Effector CD4-positive, alpha-beta T cell (primary cell): Measurements from ENCODE around the gene CD5L. TPM values are rescaled to one million over a fixed set of nuclear protein-coding genes. Genes with fewer than 3 reads are reported as not detected.

Experiments used
- DNase-seq: peaks from one replicate; pipeline ENCODE4 v3.0.0-alpha.2; 2020
- total RNA-seq: gene quantifications from one replicate; lab custom pipeline; 2026; lab: John Stamatoyannopoulos, UW

Gene CD5L
- total RNA-seq, result not detected

DNA sequence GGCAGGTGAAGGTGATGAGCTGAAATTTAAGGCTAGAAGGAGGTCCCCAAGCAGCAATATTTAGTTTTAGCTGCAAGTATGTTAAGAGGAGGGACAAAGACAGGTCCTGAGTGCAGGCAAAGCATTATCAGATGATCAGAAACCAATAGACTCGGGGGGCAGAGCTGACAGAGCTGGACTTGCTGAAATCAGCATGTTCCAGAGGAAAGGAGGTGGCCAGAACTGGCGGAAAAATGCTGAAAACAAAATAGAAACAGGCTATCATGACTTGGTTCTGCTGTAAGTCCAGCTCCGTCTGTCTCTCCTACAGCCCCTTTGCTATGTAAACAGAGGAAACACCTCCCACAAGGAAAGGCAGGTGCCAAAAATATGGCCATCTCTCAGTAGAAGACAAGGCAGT is at the start of gene CD5L:
TSS of gene CD5L (minus strand) at position 101 of the 400 bp plus-strand sequence. CDS start 107 bp downstream, outside the sequence.
- no peak for DNase-seq

DNA sequence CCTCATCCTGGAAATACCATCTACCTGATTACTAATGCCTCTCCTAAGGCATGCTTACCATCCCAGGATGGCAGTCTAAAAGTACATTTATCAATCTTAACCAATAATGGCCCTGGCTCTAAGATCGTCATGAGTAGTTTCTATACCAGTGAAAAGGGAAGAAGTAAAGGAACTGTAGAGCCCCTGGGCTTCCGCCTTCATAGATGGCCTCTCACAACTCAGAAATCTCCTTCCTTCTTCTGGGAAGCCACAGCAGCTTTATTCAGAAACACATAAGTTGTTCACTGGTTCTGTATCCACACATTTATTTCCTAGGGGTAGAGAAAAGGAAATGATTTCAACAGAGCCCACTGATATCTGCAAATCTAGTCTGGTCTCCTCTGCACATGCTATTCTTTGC is 41.0 kb upstream of the CD5L start:
- DNase-seq, result no peak

GRCh38 chr1:157880621-157881020 is 39.0 kb upstream of the CD5L start:
- DNase-seq, result no peak

- DNase-seq, result no peak
Observed at GRCh38 chr1:157878059-157878458, 36.5 kb upstream of the CD5L start.

- DNase-seq, result no peak
Observed at GRCh38 chr1:157870490-157870889, 28.9 kb upstream of the CD5L start.

GRCh38 chr1:157868654-157869053 is 27.0 kb upstream of the CD5L start:
- DNase-seq, result no peak

GRCh38 chr1:157862114-157863070 is 20.8 kb upstream of the CD5L start:
- no peak for DNase-seq

DNA sequence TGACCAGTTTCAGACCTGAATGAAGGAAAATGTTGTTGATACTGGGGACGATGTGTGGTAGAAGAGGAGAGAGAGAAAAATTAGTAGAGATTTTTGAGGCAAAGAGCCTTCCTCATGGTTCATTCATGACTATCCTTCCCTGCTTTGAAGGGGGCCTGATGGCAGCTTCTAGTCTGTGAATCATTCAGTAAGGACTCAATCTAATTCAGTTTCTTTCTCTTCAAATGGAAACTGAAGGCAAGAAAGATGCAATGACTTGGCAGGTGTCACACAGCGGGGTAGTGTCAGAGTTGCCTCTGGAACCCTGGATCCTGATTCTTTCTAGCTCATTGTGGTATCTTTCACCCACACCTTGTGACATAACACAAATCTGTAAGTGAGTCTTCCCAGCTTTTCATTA is 14.9 kb upstream of the CD5L start:
- no peak for DNase-seq

- no peak for DNase-seq
Observed at GRCh38 chr1:157852476-157852875, 10.9 kb upstream of the CD5L start.

DNA sequence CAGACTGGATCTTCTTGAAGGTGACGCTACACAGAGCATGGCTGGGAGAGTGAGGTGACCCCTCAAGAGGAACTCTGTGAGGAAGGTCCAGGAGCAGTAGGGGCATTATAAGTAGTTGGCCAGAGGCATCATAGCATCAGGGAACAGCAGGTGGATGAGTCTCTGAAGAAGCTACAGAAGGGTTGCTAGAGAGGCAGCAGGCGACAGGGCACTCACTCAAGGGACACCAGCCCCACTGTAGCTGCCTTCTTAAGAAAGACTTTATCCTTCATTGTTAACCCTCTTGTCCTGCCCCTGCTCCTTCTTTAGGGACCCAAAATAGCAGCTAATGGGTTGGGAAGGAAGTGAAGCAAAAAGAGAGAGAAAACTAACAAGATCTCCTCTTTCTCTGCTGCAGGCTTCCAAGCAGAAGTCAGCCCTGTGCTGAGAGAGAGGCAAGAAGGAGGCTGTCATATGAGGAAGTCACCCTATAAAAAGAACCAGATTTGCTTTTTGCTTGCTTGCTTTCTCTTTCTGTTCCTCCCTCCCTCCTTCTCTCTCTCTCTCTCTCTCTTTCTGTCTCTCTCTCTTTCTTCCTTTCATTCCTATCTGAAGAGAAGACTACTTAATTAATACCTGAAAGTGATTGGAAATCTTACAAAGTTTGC is 7.7 kb upstream of the CD5L start:
- DNase-seq, result no peak

DNA sequence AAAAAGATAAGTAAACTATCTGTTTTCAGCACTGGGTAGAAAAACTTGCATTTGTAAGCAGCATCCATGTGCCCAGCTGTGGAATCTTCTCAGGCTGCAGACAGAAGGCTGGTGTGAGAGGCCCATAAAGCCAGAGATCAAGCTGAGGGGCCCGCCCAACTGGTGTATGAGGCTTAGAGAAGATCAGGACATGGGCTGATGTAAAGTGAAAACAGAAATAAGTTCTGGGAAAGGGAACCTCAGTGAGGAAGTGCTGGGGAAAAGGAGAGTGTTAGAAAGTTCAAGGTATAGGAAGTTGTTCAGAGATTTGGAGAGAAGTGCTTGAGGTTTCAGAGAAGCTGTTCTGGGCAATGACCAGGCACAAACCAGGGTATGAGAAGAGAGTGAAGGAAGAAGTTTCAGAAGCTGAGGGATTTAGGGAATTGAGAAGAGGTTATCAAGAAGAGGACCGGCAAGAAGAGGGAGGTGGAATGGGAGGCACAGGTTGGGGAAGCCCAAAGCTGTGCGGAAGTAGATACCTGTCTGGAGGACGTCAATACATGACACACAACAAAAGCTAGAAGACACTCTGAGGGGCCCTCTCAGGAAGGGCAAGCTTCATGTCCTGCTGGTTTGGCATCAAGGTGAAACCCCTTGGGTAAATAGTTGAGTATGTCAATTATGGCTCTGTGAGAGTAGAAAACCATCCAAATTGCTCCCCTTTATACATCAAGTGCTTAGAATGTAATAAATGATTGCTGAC is 2.7 kb upstream of the CD5L start:
- DNase-seq, result no peak

DNA sequence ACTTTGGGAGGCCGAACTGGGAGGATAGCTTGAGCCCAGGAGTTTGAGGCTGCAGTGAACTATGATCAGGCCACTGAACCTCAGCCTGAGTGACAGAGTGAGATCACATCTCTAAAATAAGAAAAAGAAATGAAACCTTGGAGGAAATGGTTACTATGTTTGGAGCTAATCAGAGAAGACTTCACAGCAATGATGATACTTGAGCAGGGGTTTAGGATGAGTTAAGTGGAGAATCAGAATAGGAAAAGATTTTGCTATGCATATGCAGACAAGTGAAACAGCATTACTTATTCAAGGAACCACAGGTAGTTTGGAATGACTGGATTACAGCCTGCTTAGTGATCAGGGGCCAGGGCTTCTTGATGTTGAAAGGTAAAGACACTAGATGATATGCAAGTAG is 1.3 kb upstream of the CD5L start:
- DNase-seq, result no peak

DNA sequence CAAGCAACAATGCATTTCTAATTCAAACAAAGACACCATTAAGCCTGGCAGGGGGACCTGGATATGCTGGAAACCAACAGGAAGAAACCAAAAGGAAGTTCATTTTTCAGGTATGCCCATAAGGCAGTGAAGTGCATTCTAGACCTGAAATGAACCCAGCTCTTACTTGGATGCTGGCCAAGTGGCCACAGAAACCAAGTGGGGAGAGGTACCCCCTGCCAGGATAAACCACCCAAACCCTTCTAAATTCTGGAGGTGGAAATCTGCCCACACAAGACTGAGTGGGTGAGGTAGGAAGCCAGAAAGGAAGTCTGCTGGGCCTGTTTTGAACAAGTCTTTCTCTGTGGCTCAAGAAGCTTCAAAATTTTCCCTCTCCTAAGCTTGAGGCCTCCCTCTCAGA is 2.6 kb downstream of the CD5L start:
- no peak for DNase-seq

DNA sequence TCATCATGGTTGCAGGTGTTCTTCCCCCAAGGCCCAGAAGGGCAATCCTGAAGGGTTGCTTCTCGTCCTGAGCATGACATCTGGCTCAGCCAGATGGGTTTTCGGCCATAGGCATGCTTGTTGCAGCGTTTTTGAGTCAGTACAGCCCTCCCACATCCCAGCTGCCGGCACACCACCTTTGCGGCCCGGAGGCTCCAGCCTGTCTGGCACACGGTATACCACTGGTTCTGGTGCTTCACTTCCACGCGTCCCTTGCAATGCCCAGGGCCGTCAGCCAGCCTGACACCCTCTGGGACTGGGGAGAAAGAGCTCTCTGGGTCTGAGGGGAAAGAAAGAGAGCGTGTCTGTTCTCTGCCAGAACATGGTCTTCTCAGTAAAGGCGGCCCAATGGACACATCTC is 7.2 kb downstream of the CD5L start:
- no peak for DNase-seq

DNA sequence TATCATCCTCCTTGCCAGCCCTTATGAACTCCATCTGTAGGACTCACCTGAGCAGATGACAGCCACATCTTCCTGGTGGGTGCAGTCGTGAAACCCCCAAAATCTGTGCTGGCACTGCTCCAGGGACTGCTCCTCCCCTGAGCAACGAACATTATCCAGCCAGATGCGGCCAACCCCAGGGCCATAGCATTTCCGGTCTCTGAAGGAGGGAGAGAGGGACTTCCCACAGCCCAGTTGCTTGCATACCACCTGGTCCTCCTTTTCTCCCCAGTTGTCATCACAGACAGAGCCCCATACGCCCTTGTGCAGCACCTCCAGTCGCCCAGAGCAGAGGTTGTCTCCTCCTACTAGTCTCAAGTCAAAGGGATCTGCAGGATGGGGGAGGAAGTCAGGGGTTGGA is 8.5 kb downstream of the CD5L start:
- no peak for DNase-seq

- no peak for DNase-seq
Observed at GRCh38 chr1:157831968-157832626, 9.5 kb downstream of the CD5L start.

DNA sequence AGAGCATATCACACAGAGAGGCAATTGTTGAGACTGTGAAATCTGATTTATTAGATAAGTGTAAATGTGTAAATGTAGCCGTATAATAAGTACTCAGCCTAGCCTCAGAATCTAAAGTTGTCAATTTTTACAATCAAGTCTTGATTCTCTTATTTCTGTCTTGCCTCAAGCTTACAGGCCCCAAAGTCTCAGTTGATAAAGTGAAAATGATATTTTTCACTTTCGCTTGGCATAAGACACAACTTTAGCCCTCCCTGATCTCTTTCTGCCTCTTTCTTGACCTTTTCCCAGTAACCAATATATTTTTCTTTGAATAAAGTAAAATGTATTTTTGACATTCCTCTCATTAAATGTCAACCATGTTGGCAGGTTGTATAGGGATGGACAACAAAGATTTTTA is 10.7 kb downstream of the CD5L start:
- DNase-seq, result no peak

DNA sequence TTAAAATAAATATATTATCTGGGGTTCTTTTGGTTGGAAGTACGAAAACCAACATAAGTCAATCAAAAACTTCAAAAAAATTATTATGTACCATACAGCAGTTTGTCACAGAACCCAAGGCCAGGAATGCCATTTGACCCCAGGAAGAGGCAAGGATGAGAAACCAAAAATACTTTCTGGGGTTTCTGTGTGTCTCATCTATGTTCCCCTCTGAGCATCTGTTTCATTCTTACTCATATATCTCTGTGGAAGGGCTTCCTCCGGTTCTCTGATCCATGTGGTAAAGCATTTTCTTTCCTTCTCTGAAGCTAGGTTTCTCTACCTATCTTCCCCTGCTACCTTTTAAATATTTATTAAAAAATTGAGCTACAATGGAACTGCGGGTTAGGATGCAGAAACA is 11.9 kb downstream of the CD5L start:
- no peak for DNase-seq

DNA sequence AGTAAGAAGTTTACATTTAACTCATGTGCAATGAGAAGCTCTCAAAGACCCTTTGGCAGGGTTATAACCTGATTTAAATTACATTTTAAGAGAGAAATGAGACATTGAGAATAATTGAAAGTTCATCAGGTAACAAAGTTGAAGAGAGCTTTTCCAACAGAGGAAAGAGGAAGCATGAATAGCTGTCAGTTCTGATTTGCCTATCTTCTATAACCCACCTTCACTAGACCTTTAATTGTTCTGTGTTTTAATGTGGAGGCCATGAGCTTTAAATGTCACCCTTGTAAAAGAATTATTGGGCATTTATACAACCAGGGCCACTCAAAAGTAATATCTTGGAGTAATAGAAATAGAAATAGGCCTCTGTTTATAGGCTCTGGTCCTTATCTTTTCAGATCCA is 12.4 kb downstream of the CD5L start:
- no peak for DNase-seq

- DNase-seq, result no peak
Observed at GRCh38 chr1:157820299-157820698, 21.3 kb downstream of the CD5L start.

- no peak for DNase-seq
Observed at GRCh38 chr1:157819896-157820295, 21.7 kb downstream of the CD5L start, which contains the start of gene FCRL1. Gene FCRL1 (minus strand): TSS chr1:157820120. CDS start chr1:157820037, 83 bp downstream.

- no peak for DNase-seq
Observed at GRCh38 chr1:157819215-157819614, 22.4 kb downstream of the CD5L start.

DNA sequence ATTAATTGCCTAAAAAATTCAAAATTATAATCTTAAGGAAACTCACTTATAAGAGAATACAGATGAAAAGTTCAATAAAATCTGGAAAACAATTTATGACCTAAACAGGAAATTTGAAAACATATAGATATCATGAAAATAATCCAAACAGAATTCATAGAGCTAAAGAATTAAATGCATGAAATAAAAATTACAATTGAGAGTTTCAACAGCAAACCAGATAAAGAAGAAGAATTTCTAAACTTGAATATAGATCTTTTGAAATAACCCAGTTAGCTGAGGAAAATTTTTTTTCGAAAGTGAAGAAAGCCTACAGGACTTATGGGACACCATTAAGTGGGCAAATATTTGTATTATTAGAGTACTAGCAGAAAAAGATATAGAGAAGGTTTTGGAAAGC is 28.3 kb downstream of the CD5L start:
- no peak for DNase-seq
